Measurements from ENCODE around the gene NEUROG1. TPM values are rescaled to one million over a fixed set of nuclear protein-coding genes. Genes with fewer than 3 reads are reported as not detected.

NEUROG1 gene
- polyA plus RNA-seq (2011; rRNA removed) (not detected in 2 replicates), polyA minus RNA-seq (2011; rRNA and poly(A)+ RNA removed) (not detected in 2 replicates)

GRCh38 chr5:135535820-135536801 is at the start of gene NEUROG1:
TSS of gene NEUROG1 (minus strand) at chr5:135535964. CDS start at chr5:135535690, 274 bp downstream.
- no peak for DNase-seq (ENCODE audit: low read depth)
- TF ChIP-seq CTCF (IDR thresholded peaks at IDR 0.05; ENCODE audit: insufficient read depth, low read depth, low read length) = no peak
- H3K36me3 ChIP-seq (ENCODE audit: control insufficient read depth, insufficient read depth, low read length) = no peaks in the 10 kb centered on the region
- no peak within 1 kb of the TSS for H3K4me3 ChIP-seq (ENCODE audit: low read depth, low read length)
- ChIA-PET CTCF (interaction anchor here (1.7 to 2.0 kb wide), 2 partner anchors 17 to 70 kb away, joined by 5 to 7 read pairs; no protein-coding TSS in a partner anchor), POLR2A (no interaction called here)
- H3K27me3 ChIP-seq (ENCODE audit: control insufficient read depth, insufficient read depth, low read length) = peaks cover 51% of the 10 kb centered on the region

GRCh38 chr5:135584918-135585317 is 49.2 kb upstream of the NEUROG1 start:
- POLR2A ChIA-PET = no interaction called here
- DNase-seq (ENCODE audit: low read depth) = no peak
- CTCF ChIA-PET = interaction anchor here (0.6 kb wide), 1 partner anchor 27 kb away, joined by 3 read pairs; no protein-coding TSS in a partner anchor
- Histone ChIP-seq H3K27me3 (ENCODE audit: control insufficient read depth, insufficient read depth, low read length) (peaks cover 32% of the 10 kb centered on the region), H3K36me3 (ENCODE audit: control insufficient read depth, insufficient read depth, low read length) (no peaks in the 10 kb centered on the region), H3K4me3 (ENCODE audit: low read depth, low read length) (no peak overlapping the region)
- TF ChIP-seq CTCF (IDR thresholded peaks at IDR 0.05; ENCODE audit: insufficient read depth, low read depth, low read length) = no peak

GRCh38 chr5:135584276-135584675 is 48.5 kb upstream of the NEUROG1 start:
- TF ChIP-seq CTCF (IDR thresholded peaks at IDR 0.05; ENCODE audit: insufficient read depth, low read depth, low read length) = no peak
- H3K27me3 ChIP-seq (ENCODE audit: control insufficient read depth, insufficient read depth, low read length) = peaks cover 34% of the 10 kb centered on the region
- H3K36me3 ChIP-seq (ENCODE audit: control insufficient read depth, insufficient read depth, low read length) = no peaks in the 10 kb centered on the region
- ChIA-PET POLR2A (no interaction called here), CTCF (interaction anchor here (0.6 kb wide), 1 partner anchor 26 kb away, joined by 3 read pairs; no protein-coding TSS in a partner anchor)
- DNase-seq (ENCODE audit: low read depth) = no peak
- H3K4me3 ChIP-seq (ENCODE audit: low read depth, low read length) = no peak overlapping the region

- H3K27me3 ChIP-seq (ENCODE audit: control insufficient read depth, insufficient read depth, low read length) = peaks cover 34% of the 10 kb centered on the region
- no peaks in the 10 kb centered on the region for H3K36me3 ChIP-seq (ENCODE audit: control insufficient read depth, insufficient read depth, low read length)
- CTCF ChIA-PET = interaction anchor here (0.9 to 1.3 kb wide), 2 partner anchors 9 to 13 kb away, joined by 3 to 4 read pairs; no protein-coding TSS in a partner anchor
- POLR2A ChIA-PET = no interaction called here
- H3K4me3 ChIP-seq (ENCODE audit: low read depth, low read length) = no peak overlapping the region
- no peak for DNase-seq (ENCODE audit: low read depth)
- TF ChIP-seq CTCF (IDR thresholded peaks at IDR 0.05; ENCODE audit: insufficient read depth, low read depth, low read length) = no peak
Observed at GRCh38 chr5:135582099-135582781, 46.5 kb upstream of the NEUROG1 start.

All from BJ (cell line).